ENCODE data around the gene FEM1B.

FEM1B gene

DNA sequence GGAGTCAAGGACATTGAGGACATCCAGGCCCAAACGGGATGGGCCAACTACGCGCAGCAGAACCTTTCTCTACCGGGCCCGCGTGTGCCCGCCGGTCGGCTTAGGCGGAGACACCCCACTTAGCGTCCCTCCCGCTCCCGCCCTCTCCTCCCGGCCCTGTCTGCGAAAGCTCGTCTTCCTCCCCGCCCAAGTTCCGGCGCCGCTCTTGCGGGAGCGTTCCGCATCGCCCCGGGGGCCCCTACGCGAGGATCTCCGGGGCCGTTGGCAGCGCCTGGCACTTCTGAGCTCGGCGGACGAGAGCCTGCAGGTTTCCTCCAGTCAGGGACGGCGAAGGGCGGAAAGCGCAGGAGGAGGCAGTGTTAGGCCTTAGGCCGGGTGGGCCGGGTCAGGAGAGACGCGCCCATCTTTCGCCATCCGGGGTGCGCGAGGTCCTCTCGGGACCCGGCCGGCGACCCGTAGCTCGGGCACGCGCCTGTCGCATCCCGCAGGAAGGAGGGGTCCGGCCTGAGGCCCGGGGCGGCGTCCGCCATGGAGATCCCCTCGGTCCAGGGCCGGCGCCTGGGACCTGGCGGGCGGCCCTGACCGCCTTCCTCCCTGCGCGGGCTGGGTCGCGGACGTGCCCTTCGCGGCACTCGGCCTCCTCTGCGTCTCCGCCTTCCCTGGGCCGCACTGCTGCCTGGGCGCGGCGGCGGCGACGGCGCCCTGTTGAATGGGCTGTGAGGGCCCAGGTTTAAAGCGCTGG is at the start of gene FEM1B:
Gene FEM1B, plus strand, starts transcription at position 143 of the 742 bp plus-strand sequence. CDS start 673 bp downstream, outside the sequence.
- Histone ChIP-seq H3K36me3 (ENCODE audit: control insufficient read depth in 1 of 2, insufficient read depth in 2 of 2, low read length in 2 of 2) (no peaks in the 10 kb centered on the region), H3K4me1 (ENCODE audit: control insufficient read depth in 1 of 2, insufficient read depth in 2 of 2, low read length in 2 of 2) (peaks cover 36 to 52% of the 10 kb centered on the region in 2 donors), H3K27ac (ENCODE audit: low read depth, low read length) (peak within 1 kb of the TSS; percentile 98), H3K9me3 (ENCODE audit: control insufficient read depth in 1 of 2, low read length in 2 of 2) (no peaks in the 10 kb centered on the region), H3K27me3 (ENCODE audit: control insufficient read depth in 1 of 2, insufficient read depth in 2 of 2, low read length in 2 of 2) (no peaks in the 10 kb centered on the region), H3K4me3 (ENCODE audit: low read depth in 1 of 2, low read length in 2 of 2) (peak within 1 kb of the TSS; percentile 95 to 96), H3K9ac (ENCODE audit: low read depth in 1 of 2, low read length in 2 of 2) (peak within 1 kb of the TSS; percentile 93 to 99)

DNA sequence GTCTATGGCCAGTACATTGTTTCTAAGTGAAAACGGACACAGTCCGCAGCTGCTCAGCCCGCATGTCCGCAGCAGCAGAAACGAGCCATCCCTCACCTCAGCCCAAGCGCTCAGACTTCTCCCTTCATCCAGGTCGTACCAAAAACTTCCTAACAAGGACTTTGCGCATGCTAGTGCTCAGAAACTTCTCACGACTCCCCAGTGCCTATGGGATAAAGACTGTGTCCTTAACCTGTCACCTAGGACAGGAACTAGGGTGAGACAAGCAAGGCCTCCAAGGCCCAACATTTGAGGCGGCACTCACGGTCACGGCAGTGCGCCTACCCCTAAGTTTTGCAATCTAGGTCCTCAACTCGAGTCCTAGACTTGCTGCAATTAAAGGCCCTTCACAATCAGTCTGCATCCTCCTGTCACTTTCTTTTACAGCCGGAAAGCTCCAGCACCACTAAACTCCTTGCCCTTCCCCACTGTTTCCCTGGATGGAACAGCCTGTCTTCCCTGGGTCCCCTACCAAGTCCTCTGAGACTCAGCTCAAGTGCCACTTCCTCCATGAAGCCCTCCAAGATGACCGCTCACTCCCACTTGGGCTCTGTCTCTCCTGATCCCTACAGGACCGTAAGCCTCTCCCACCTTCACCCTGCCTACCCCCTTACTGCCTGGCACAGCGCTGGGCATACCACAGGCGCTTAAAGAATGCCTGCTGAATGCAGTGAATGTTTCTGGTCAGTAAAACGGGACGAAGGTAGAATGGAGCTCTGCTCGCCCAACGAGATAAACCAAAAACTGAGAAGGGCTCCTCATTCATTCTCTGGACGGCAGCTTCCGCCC is 49.2 kb upstream of the FEM1B start:
- peaks cover 21 to 33% of the 10 kb centered on the region in 2 donors for H3K4me1 ChIP-seq (ENCODE audit: control insufficient read depth in 1 of 2, insufficient read depth in 2 of 2, low read length in 2 of 2)
- no peaks in the 10 kb centered on the region for H3K9me3 ChIP-seq (ENCODE audit: control insufficient read depth in 1 of 2, low read length in 2 of 2)
- H3K9ac ChIP-seq (ENCODE audit: low read depth in 1 of 2, low read length in 2 of 2), result peak overlapping the region; percentile 61 to 68
- H3K4me3 ChIP-seq (ENCODE audit: low read depth in 1 of 2, low read length in 2 of 2), result peak overlapping the region; percentile 83 to 87
- no peaks in the 10 kb centered on the region for H3K27me3 ChIP-seq (ENCODE audit: control insufficient read depth in 1 of 2, insufficient read depth in 2 of 2, low read length in 2 of 2)
- no peak overlapping the region for H3K27ac ChIP-seq (ENCODE audit: low read depth, low read length)
- H3K36me3 ChIP-seq (ENCODE audit: control insufficient read depth in 1 of 2, insufficient read depth in 2 of 2, low read length in 2 of 2), result no peaks in the 10 kb centered on the region

DNA sequence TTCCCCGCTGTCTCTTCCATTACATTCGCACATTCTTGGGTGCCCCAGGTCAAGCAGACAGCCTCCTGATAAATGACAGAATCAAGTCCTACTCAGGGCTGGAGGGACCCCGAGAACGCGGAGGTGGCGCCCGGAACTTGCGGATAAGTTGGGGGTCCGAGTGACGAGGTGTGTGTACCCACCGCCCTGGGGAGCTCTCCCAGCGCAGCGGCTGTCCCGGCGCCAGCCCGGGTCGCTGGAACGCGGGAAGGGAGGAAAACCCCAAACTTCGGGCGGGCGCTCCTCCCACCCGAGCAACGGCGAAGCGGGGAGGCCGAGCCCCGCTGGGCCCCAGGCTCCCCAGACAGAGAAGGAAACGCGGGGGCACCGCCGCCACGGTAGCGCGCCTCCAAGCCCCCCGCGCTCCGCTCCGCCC is 48.6 kb upstream of the FEM1B start:
- H3K9ac ChIP-seq (ENCODE audit: low read depth in 1 of 2, low read length in 2 of 2), result peak overlapping the region; percentile 61 to 68
- H3K27ac ChIP-seq (ENCODE audit: low read depth, low read length), result no peak overlapping the region

DNA sequence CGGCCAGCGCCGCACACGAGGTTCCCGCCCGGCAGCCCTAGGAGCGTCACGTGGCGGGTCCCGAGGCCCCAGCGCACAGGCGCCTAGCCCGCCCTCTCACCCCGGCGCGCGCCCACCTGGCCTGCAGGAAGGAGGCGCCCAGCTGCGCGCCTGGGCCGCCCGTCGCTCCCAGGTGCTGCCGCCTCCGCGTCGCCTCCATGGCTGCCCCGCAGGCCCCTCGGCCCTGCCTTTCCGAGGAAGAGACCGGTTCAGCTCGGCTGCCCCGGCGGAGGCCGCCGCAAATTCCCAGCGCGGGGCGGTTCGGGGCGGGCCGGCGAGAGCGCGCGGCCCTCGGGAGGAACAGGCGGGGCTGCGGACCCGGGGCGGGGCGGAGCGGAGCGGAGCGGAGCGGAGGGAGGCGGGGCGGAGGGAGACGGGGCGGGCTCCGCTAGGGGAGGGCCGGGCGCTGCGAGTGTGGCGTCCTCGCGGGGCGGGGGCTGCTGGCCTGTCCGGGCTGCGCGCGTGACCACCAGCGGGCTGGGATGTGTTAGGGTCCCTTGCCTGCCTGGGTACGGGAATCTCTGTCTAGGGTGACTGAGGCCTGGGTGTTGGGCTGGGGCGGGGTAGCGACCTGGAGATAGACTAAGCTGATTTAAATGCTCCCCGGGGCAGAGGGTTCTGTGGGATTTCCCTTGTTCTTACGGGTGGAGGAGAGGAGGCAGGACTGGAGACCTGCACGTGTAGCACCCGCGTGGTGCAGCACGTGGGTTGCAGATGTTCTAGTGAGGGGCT is 48.0 kb upstream of the FEM1B start, which contains the start of gene CLN6:
Gene CLN6, minus strand, starts transcription at position 343 of the 771 bp plus-strand sequence. Its CDS starts 144 bp downstream, at position 199.
- peak within 1 kb of the TSS; percentile 83 to 87 for H3K4me3 ChIP-seq (ENCODE audit: low read depth in 1 of 2, low read length in 2 of 2)
- peak within 1 kb of the TSS; percentile 82 for H3K27ac ChIP-seq (ENCODE audit: low read depth, low read length)

More for the DNA sequence above, 48.6 kb upstream of the FEM1B start:
- Histone ChIP-seq H3K9me3 (ENCODE audit: control insufficient read depth in 1 of 2, low read length in 2 of 2) (no peaks in the 10 kb centered on the region), H3K36me3 (ENCODE audit: control insufficient read depth in 1 of 2, insufficient read depth in 2 of 2, low read length in 2 of 2) (no peaks in the 10 kb centered on the region), H3K4me1 (ENCODE audit: control insufficient read depth in 1 of 2, insufficient read depth in 2 of 2, low read length in 2 of 2) (peaks cover 27 to 33% of the 10 kb centered on the region in 2 donors), H3K4me3 (ENCODE audit: low read depth in 1 of 2, low read length in 2 of 2) (peak overlapping the region; percentile 83 to 87), H3K27me3 (ENCODE audit: control insufficient read depth in 1 of 2, insufficient read depth in 2 of 2, low read length in 2 of 2) (no peaks in the 10 kb centered on the region)

DNA sequence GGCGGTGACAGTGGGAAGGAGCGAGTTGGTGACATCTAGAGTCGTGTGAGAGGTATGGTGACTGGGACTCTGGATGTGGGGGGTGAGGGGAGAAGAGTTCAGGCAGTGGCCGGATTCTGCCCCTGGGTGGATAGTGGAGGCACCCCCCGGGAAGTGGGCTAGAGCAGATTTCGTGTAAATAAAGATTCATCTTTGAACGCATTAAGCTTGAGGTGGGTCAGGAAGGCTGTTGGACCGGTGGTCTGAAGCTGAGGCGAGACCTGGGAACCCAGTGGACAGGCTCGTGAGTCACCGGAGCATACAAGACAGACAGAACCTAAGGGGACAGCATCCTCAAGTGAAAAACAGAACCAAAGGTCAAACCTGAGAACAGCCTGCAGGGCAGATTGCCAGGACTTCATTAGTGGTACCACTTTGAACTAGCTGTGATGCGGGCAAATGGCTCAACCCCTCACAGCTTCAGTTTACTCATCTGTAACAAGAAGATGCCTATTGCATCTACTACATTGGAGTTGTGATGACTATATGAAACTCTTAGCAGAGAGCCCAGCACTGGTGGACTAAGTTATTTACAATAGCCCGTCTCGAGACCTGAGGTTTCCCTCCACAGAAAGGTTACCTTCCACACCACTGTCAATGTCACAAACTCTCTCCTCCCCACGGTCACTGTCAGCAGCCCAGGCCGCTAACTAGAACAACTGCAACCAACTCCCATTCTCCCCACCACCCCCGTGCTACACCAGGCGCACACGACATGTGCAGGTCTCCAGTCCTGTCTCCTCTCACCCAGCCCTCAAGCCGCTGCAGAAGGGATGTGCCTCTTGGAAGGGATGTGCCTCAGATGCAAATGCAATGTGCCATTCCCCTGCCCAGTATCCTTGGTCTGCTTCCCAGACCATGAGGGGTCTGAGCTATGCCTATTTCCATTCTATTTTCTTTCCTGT is 47.1 kb upstream of the FEM1B start:
- H3K9ac ChIP-seq (ENCODE audit: low read depth in 1 of 2, low read length in 2 of 2), result peak overlapping the region; percentile 59 to 79
- no peaks in the 10 kb centered on the region for H3K36me3 ChIP-seq (ENCODE audit: control insufficient read depth in 1 of 2, insufficient read depth in 2 of 2, low read length in 2 of 2)
- no peaks in the 10 kb centered on the region for H3K9me3 ChIP-seq (ENCODE audit: control insufficient read depth in 1 of 2, low read length in 2 of 2)
- H3K27me3 ChIP-seq (ENCODE audit: control insufficient read depth in 1 of 2, insufficient read depth in 2 of 2, low read length in 2 of 2), result no peaks in the 10 kb centered on the region
- H3K4me1 ChIP-seq (ENCODE audit: control insufficient read depth in 1 of 2, insufficient read depth in 2 of 2, low read length in 2 of 2), result peaks cover 29% of the 10 kb centered on the region in 2 donors
- peak overlapping the region; percentile 83 to 87 for H3K4me3 ChIP-seq (ENCODE audit: low read depth in 1 of 2, low read length in 2 of 2)
- no peak overlapping the region for H3K27ac ChIP-seq (ENCODE audit: low read depth, low read length)

More for the DNA sequence above, 48.0 kb upstream of the FEM1B start, which contains the start of gene CLN6:
- Histone ChIP-seq H3K36me3 (ENCODE audit: control insufficient read depth in 1 of 2, insufficient read depth in 2 of 2, low read length in 2 of 2) (no peaks in the 10 kb centered on the region), H3K4me1 (ENCODE audit: control insufficient read depth in 1 of 2, insufficient read depth in 2 of 2, low read length in 2 of 2) (peaks cover 29 to 33% of the 10 kb centered on the region in 2 donors), H3K27me3 (ENCODE audit: control insufficient read depth in 1 of 2, insufficient read depth in 2 of 2, low read length in 2 of 2) (no peaks in the 10 kb centered on the region), H3K9ac (ENCODE audit: low read depth in 1 of 2, low read length in 2 of 2) (peak within 1 kb of the TSS; percentile 61 to 79), H3K9me3 (ENCODE audit: control insufficient read depth in 1 of 2, low read length in 2 of 2) (no peaks in the 10 kb centered on the region)

DNA sequence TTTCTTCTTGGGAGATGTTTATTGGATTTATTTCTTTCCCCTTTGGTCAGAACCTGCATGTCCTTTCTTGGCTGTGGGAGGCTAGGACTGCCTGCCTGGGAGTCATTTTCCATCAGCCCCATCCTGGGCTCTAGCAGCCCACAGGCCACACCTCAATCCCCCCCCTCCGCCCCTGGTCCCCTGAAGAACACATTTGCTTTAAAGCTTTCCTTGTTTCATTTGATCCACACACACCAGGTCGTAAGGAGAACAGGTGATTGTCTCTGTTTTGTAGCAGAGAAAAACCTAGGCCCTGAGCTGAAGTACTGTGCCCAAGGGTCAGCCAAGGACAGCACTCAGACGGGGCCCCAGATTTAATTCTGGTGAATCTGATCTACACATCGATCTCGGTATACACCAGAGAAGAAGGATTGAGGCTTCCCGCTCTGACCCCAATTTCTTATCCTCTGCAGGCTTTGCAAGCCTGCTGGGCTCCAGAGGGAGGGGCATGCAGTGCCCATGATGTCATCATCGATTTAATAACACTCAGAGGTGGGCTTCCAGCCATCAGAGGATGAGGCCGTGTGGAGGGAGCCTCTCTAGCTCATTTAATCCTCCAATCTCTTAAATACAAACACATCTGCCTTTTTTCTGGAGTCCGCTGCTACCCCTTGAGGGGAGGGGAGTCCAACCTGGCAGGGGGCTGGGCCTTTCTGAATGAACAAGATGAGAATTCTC is 46.3 kb upstream of the FEM1B start:
- peaks cover 29% of the 10 kb centered on the region in 2 donors for H3K4me1 ChIP-seq (ENCODE audit: control insufficient read depth in 1 of 2, insufficient read depth in 2 of 2, low read length in 2 of 2)

DNA sequence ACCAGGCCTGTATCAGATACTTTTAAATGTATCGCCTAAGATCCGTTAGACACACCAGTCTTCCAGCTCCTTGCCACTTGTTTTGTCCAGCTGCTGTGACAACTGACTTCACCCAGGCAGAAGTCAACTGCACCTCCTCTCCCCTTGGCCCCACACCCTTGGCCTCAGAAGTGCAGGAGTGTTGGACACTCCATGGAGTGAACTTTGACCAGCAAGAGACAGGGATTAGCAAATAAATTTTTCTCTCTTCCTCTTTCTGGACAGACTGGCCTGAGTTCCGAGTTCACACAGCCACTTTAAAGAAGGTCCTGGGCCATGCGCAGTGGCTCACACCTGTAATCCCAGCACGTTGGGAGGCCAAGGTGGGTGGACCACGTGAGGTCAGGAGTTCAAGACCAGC is 45.1 kb upstream of the FEM1B start:
- Histone ChIP-seq H3K9me3 (ENCODE audit: control insufficient read depth in 1 of 2, low read length in 2 of 2) (no peaks in the 10 kb centered on the region), H3K27me3 (ENCODE audit: control insufficient read depth in 1 of 2, insufficient read depth in 2 of 2, low read length in 2 of 2) (no peaks in the 10 kb centered on the region), H3K4me3 (ENCODE audit: low read depth in 1 of 2, low read length in 2 of 2) (no peak overlapping the region), H3K4me1 (ENCODE audit: control insufficient read depth in 1 of 2, insufficient read depth in 2 of 2, low read length in 2 of 2) (peaks cover 26 to 27% of the 10 kb centered on the region in 2 donors), H3K36me3 (ENCODE audit: control insufficient read depth in 1 of 2, insufficient read depth in 2 of 2, low read length in 2 of 2) (no peaks in the 10 kb centered on the region), H3K9ac (ENCODE audit: low read depth in 1 of 2, low read length in 2 of 2) (no peak overlapping the region), H3K27ac (ENCODE audit: low read depth, low read length) (no peak overlapping the region)

More for the DNA sequence above, 46.3 kb upstream of the FEM1B start:
- no peaks in the 10 kb centered on the region for H3K9me3 ChIP-seq (ENCODE audit: control insufficient read depth in 1 of 2, low read length in 2 of 2)
- H3K9ac ChIP-seq (ENCODE audit: low read depth in 1 of 2, low read length in 2 of 2), result no peak overlapping the region
- no peak overlapping the region for H3K27ac ChIP-seq (ENCODE audit: low read depth, low read length)
- H3K27me3 ChIP-seq (ENCODE audit: control insufficient read depth in 1 of 2, insufficient read depth in 2 of 2, low read length in 2 of 2), result no peaks in the 10 kb centered on the region
- H3K4me3 ChIP-seq (ENCODE audit: low read depth in 1 of 2, low read length in 2 of 2), result no peak overlapping the region
- no peaks in the 10 kb centered on the region for H3K36me3 ChIP-seq (ENCODE audit: control insufficient read depth in 1 of 2, insufficient read depth in 2 of 2, low read length in 2 of 2)

DNA sequence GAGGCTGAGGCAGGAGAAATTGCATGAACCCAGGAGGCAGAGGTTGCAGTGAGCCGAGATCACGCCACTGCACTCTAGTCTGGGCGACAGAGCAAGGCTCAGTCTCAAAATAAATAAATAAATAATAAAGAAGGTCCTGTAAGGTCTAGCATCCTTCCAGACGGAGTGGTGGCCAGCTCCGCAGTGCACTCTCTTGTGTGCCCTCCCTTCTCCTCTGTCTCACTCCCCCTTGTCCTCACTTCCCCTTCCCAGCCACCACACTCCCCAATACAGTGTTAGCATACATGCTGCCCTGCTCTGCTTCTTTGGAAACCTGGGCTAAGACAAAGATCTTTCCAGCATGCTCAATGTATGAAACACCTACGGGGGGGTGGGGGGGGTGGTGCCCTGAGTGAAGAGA is 44.6 kb upstream of the FEM1B start:
- Histone ChIP-seq H3K27ac (ENCODE audit: low read depth, low read length) (no peak overlapping the region), H3K4me1 (ENCODE audit: control insufficient read depth in 1 of 2, insufficient read depth in 2 of 2, low read length in 2 of 2) (peaks cover 22% of the 10 kb centered on the region in 2 donors), H3K9me3 (ENCODE audit: control insufficient read depth in 1 of 2, low read length in 2 of 2) (no peaks in the 10 kb centered on the region), H3K9ac (ENCODE audit: low read depth in 1 of 2, low read length in 2 of 2) (no peak overlapping the region), H3K36me3 (ENCODE audit: control insufficient read depth in 1 of 2, insufficient read depth in 2 of 2, low read length in 2 of 2) (no peaks in the 10 kb centered on the region), H3K4me3 (ENCODE audit: low read depth in 1 of 2, low read length in 2 of 2) (no peak overlapping the region), H3K27me3 (ENCODE audit: control insufficient read depth in 1 of 2, insufficient read depth in 2 of 2, low read length in 2 of 2) (no peaks in the 10 kb centered on the region)

Data from duodenal mucosa (tissue), 2 donors.